ENCODE data around the gene P2RY14. TPM values are rescaled to one million over a fixed set of nuclear protein-coding genes. Genes with fewer than 3 reads are reported as not detected.

The P2RY14 gene
- total RNA-seq, result not detected in 2 replicates
- polyA plus RNA-seq, result 0.09 and 0.26 TPM in 2 replicates
- polyA plus RNA-seq (2012), result 0.29 TPM in 1 of 2 replicates, not detected in the other
- not detected in 2 replicates for polyA minus RNA-seq (ENCODE audit: low replicate concordance)

- Histone ChIP-seq H3K9ac (ENCODE audit: insufficient read depth, low read length) (no peak within 1 kb of the TSS), H3K36me3 (ENCODE audit: control insufficient read depth, insufficient read depth, low read length) (no peaks in the 10 kb centered on the region), H3K27ac (ENCODE audit: insufficient read depth, low read length) (no peak within 1 kb of the TSS), H3K4me1 (ENCODE audit: control insufficient read depth, extremely low read depth, insufficient read depth, low read length) (peaks cover under 1% of the 10 kb centered on the region), H3K79me2 (ENCODE audit: control insufficient read depth, insufficient read depth, low read length) (no peaks in the 10 kb centered on the region), H3K9me3 (ENCODE audit: control insufficient read depth, insufficient read depth, low read depth, low read length) (no peaks in the 10 kb centered on the region), H3K27me3 (ENCODE audit: control insufficient read depth, insufficient read depth, low read length) (no peaks in the 10 kb centered on the region), H4K20me1 (ENCODE audit: control insufficient read depth, extremely low read depth, insufficient read depth, low read length) (no peaks in the 10 kb centered on the region), H2AFZ (ENCODE audit: low read length) (no peak within 1 kb of the TSS), H3K4me2 (ENCODE audit: extremely low read depth, insufficient read depth, low read length) (no peak within 1 kb of the TSS), H3K4me3 (replicated peaks in 1 of 4; ENCODE audit: control extremely low read depth in 1 of 4, insufficient read depth in 1 of 4, low read depth in 3 of 4, low read length in 4 of 4) (no peak within 1 kb of the TSS)
- TF ChIP-seq CTCF (conservative IDR thresholded peaks at IDR 0.05 in 1 of 2, IDR thresholded peaks at IDR 0.05 in 1 of 2; ENCODE audit: low read depth in 1 of 2, low read length in 2 of 2) (no peak), EZH2 (IDR thresholded peaks at IDR 0.05; ENCODE audit: low read length, missing control alignments) (no peak)
- no peak for DNase-seq (ENCODE audit: low read depth in 2 of 2)
Observed at GRCh38 chr3:151278230-151278629, at the start of gene P2RY14. P2RY14 (minus strand) TSS chr3:151278542; CDS start chr3:151214316, 64,226 bp downstream.

- DNase-seq (ENCODE audit: low read depth in 2 of 2), result peak in 1 of 2 donors; percentile 54
- Histone ChIP-seq H3K27ac (ENCODE audit: insufficient read depth, low read length) (no peak overlapping the region), H3K36me3 (ENCODE audit: control insufficient read depth, insufficient read depth, low read length) (no peaks in the 10 kb centered on the region), H4K20me1 (ENCODE audit: control insufficient read depth, extremely low read depth, insufficient read depth, low read length) (no peaks in the 10 kb centered on the region), H3K9me3 (ENCODE audit: control insufficient read depth, insufficient read depth, low read depth, low read length) (no peaks in the 10 kb centered on the region), H3K4me2 (ENCODE audit: extremely low read depth, insufficient read depth, low read length) (no peak overlapping the region), H3K27me3 (ENCODE audit: control insufficient read depth, insufficient read depth, low read length) (no peaks in the 10 kb centered on the region), H3K9ac (ENCODE audit: insufficient read depth, low read length) (no peak overlapping the region), H3K4me1 (ENCODE audit: control insufficient read depth, extremely low read depth, insufficient read depth, low read length) (peaks cover 5% of the 10 kb centered on the region), H2AFZ (ENCODE audit: low read length) (peak overlapping the region; percentile 30), H3K79me2 (ENCODE audit: control insufficient read depth, insufficient read depth, low read length) (no peaks in the 10 kb centered on the region), H3K4me3 (replicated peaks in 1 of 4; ENCODE audit: control extremely low read depth in 1 of 4, insufficient read depth in 1 of 4, low read depth in 3 of 4, low read length in 4 of 4) (no peak overlapping the region)
- no peak for TF ChIP-seq EZH2 (IDR thresholded peaks at IDR 0.05; ENCODE audit: low read length, missing control alignments)
- peak in 1 of 2 donors; percentile 47 for TF ChIP-seq CTCF (conservative IDR thresholded peaks at IDR 0.05 in 1 of 2, IDR thresholded peaks at IDR 0.05 in 1 of 2; ENCODE audit: low read depth in 1 of 2, low read length in 2 of 2)
Observed at GRCh38 chr3:151327571-151328198, 49.3 kb upstream of the P2RY14 start.

- Histone ChIP-seq H3K27me3 (ENCODE audit: control insufficient read depth, insufficient read depth, low read length) (no peaks in the 10 kb centered on the region), H3K27ac (ENCODE audit: insufficient read depth, low read length) (no peak overlapping the region), H3K4me3 (replicated peaks in 1 of 4; ENCODE audit: control extremely low read depth in 1 of 4, insufficient read depth in 1 of 4, low read depth in 3 of 4, low read length in 4 of 4) (no peak overlapping the region), H4K20me1 (ENCODE audit: control insufficient read depth, extremely low read depth, insufficient read depth, low read length) (no peaks in the 10 kb centered on the region), H3K79me2 (ENCODE audit: control insufficient read depth, insufficient read depth, low read length) (no peaks in the 10 kb centered on the region), H3K4me1 (ENCODE audit: control insufficient read depth, extremely low read depth, insufficient read depth, low read length) (peaks cover 20% of the 10 kb centered on the region), H3K9me3 (ENCODE audit: control insufficient read depth, insufficient read depth, low read depth, low read length) (no peaks in the 10 kb centered on the region), H3K36me3 (ENCODE audit: control insufficient read depth, insufficient read depth, low read length) (no peaks in the 10 kb centered on the region), H2AFZ (ENCODE audit: low read length) (no peak overlapping the region), H3K9ac (ENCODE audit: insufficient read depth, low read length) (no peak overlapping the region), H3K4me2 (ENCODE audit: extremely low read depth, insufficient read depth, low read length) (no peak overlapping the region)
- TF ChIP-seq CTCF (conservative IDR thresholded peaks at IDR 0.05 in 1 of 2, IDR thresholded peaks at IDR 0.05 in 1 of 2; ENCODE audit: low read depth in 1 of 2, low read length in 2 of 2), result no peak
- TF ChIP-seq EZH2 (IDR thresholded peaks at IDR 0.05; ENCODE audit: low read length, missing control alignments), result no peak
- DNase-seq (ENCODE audit: low read depth in 2 of 2), result no peak
Observed at GRCh38 chr3:151322511-151322910, 44.2 kb upstream of the P2RY14 start.

Measured in fibroblast of lung (primary cell).